Measurements from ENCODE around the gene TNFSF13B. TPM values are rescaled to one million over a fixed set of nuclear protein-coding genes. Genes with fewer than 3 reads are reported as not detected.

The TNFSF13B gene
- total and polyA plus RNA-seq, 2 donors (not counting 1 experiment from before 2014, with no cell fraction given), result 1.8 to 4.8 TPM

DNA sequence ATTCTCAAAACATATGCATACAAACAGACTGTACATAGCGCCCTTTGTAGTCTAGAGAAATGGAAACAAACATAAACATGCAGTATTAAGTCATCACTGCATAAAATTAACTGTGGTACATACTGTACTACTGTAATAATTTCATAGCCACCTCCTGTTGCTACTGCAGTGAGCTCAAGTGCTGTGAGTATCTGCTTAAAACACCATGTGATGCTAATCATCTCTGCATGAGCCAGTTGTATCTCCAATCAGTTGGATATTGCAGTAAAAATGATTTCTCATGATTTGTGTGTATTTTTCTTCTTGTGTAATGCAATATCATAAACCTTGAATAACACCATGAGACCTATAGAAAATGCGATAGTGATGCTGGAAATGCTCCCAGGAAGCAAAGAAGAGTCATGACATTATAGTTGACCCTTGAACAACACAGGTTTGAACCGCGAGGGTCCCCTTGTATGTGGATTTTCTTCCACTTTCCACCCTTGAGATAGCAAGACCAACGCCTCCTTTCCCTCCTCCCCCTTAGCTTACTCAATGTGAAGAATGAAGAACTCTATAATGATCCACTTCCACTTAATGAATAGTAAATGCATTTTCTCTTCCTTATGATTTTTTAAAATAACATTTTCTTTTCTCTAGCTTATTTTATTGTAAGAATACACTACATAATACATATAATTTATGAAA, 4.1 kb downstream of the TNFSF13B start:
- H4K20me1 ChIP-seq (ENCODE audit: control insufficient read depth, extremely low read depth, insufficient read depth, low read length), result no peaks in the 10 kb centered on the region
- H3K4me1 ChIP-seq (ENCODE audit: control insufficient read depth, extremely low read depth, insufficient read depth, low read length), result peaks cover 2% of the 10 kb centered on the region
- no peaks in the 10 kb centered on the region for H3K27me3 ChIP-seq (ENCODE audit: control insufficient read depth, insufficient read depth, low read length)
- no peaks in the 10 kb centered on the region for H3K79me2 ChIP-seq (ENCODE audit: control insufficient read depth, insufficient read depth, low read length)
- H3K4me2 ChIP-seq (ENCODE audit: extremely low read depth, insufficient read depth, low read length), result no peak overlapping the region
- H3K4me3 ChIP-seq (replicated peaks in 1 of 4; ENCODE audit: control extremely low read depth in 1 of 4, insufficient read depth in 1 of 4, low read depth in 3 of 4, low read length in 4 of 4), result no peak overlapping the region
- TF ChIP-seq EZH2 (IDR thresholded peaks at IDR 0.05; ENCODE audit: low read length, missing control alignments), result no peak
- TF ChIP-seq CTCF (conservative IDR thresholded peaks at IDR 0.05 in 1 of 2, IDR thresholded peaks at IDR 0.05 in 1 of 2; ENCODE audit: low read depth in 1 of 2, low read length in 2 of 2), result no peak
- no peak overlapping the region for H2AFZ ChIP-seq (ENCODE audit: low read length)
- no peak overlapping the region for H3K9ac ChIP-seq (ENCODE audit: insufficient read depth, low read length)
- DNase-seq (ENCODE audit: low read depth in 2 of 2), result no peak
- no peaks in the 10 kb centered on the region for H3K36me3 ChIP-seq (ENCODE audit: control insufficient read depth, insufficient read depth, low read length)
- H3K27ac ChIP-seq (ENCODE audit: insufficient read depth, low read length), result no peak overlapping the region
- no peaks in the 10 kb centered on the region for H3K9me3 ChIP-seq (ENCODE audit: control insufficient read depth, insufficient read depth, low read depth, low read length)

DNA sequence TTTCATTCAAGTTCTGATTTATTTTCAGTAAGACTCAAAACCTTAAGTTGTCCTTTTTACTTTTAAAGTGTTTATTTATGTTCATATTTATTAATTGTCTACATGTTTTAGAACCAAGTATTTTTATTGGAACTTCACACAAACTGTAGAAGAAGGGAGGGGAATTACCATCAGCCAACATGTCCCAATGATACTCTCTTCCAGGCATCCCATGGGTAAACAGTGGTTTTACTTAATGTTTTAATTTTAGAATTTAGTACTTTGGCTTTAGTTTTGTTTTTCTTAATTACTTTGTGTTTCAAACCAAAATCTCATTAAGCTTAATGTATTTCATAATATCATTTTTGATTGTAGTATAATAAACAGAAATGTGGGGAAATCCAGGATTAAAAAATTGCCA, 5.2 kb downstream of the TNFSF13B start:
- H3K4me1 ChIP-seq (ENCODE audit: control insufficient read depth, extremely low read depth, insufficient read depth, low read length), result peaks cover 2% of the 10 kb centered on the region
- no peaks in the 10 kb centered on the region for H3K9me3 ChIP-seq (ENCODE audit: control insufficient read depth, insufficient read depth, low read depth, low read length)
- H3K9ac ChIP-seq (ENCODE audit: insufficient read depth, low read length), result no peak overlapping the region
- H3K4me3 ChIP-seq (replicated peaks in 1 of 4; ENCODE audit: control extremely low read depth in 1 of 4, insufficient read depth in 1 of 4, low read depth in 3 of 4, low read length in 4 of 4), result no peak overlapping the region
- H3K4me2 ChIP-seq (ENCODE audit: extremely low read depth, insufficient read depth, low read length), result no peak overlapping the region
- H3K79me2 ChIP-seq (ENCODE audit: control insufficient read depth, insufficient read depth, low read length), result no peaks in the 10 kb centered on the region
- H3K27ac ChIP-seq (ENCODE audit: insufficient read depth, low read length), result no peak overlapping the region
- no peak for DNase-seq (ENCODE audit: low read depth in 2 of 2)
- H4K20me1 ChIP-seq (ENCODE audit: control insufficient read depth, extremely low read depth, insufficient read depth, low read length), result no peaks in the 10 kb centered on the region
- no peaks in the 10 kb centered on the region for H3K36me3 ChIP-seq (ENCODE audit: control insufficient read depth, insufficient read depth, low read length)
- no peaks in the 10 kb centered on the region for H3K27me3 ChIP-seq (ENCODE audit: control insufficient read depth, insufficient read depth, low read length)
- TF ChIP-seq EZH2 (IDR thresholded peaks at IDR 0.05; ENCODE audit: low read length, missing control alignments), result no peak
- no peak overlapping the region for H2AFZ ChIP-seq (ENCODE audit: low read length)

GRCh38 chr13:108276060-108276459, 6.5 kb downstream of the TNFSF13B start:
- H2AFZ ChIP-seq (ENCODE audit: low read length), result no peak overlapping the region
- TF ChIP-seq CTCF (conservative IDR thresholded peaks at IDR 0.05 in 1 of 2, IDR thresholded peaks at IDR 0.05 in 1 of 2; ENCODE audit: low read depth in 1 of 2, low read length in 2 of 2) (no peak), EZH2 (IDR thresholded peaks at IDR 0.05; ENCODE audit: low read length, missing control alignments) (no peak)
- no peaks in the 10 kb centered on the region for H3K9me3 ChIP-seq (ENCODE audit: control insufficient read depth, insufficient read depth, low read depth, low read length)
- H3K27ac ChIP-seq (ENCODE audit: insufficient read depth, low read length), result no peak overlapping the region
- no peak overlapping the region for H3K4me3 ChIP-seq (replicated peaks in 1 of 4; ENCODE audit: control extremely low read depth in 1 of 4, insufficient read depth in 1 of 4, low read depth in 3 of 4, low read length in 4 of 4)
- no peaks in the 10 kb centered on the region for H3K79me2 ChIP-seq (ENCODE audit: control insufficient read depth, insufficient read depth, low read length)
- H3K4me1 ChIP-seq (ENCODE audit: control insufficient read depth, extremely low read depth, insufficient read depth, low read length), result no peaks in the 10 kb centered on the region
- H3K27me3 ChIP-seq (ENCODE audit: control insufficient read depth, insufficient read depth, low read length), result no peaks in the 10 kb centered on the region
- peak in 1 of 2 donors; percentile 75 for DNase-seq (ENCODE audit: low read depth in 2 of 2)
- no peak overlapping the region for H3K9ac ChIP-seq (ENCODE audit: insufficient read depth, low read length)
- H4K20me1 ChIP-seq (ENCODE audit: control insufficient read depth, extremely low read depth, insufficient read depth, low read length), result no peaks in the 10 kb centered on the region
- no peak overlapping the region for H3K4me2 ChIP-seq (ENCODE audit: extremely low read depth, insufficient read depth, low read length)
- H3K36me3 ChIP-seq (ENCODE audit: control insufficient read depth, insufficient read depth, low read length), result no peaks in the 10 kb centered on the region
